OCI-LY7 (cell line): ENCODE results near the gene TRAPPC1. TPM values are rescaled to one million over a fixed set of nuclear protein-coding genes. Genes with fewer than 3 reads are reported as not detected.
"Not testable (repeated sequence)": the region's sequence is repeated elsewhere in the genome, so short reads cannot be mapped to it uniquely, and the experiment has no call there.

ENCODE experiments used
- BruUV-seq: library from RNA; stranded (reverse); fragments of 400-500 nt; replicated peaks from 2 replicates; lab custom pipeline; 2021; lab: Mats Ljungman, UMichigan
- CTCF ChIA-PET: fragments of 300-600 bp; sonication (Branson Sonifier 250); formaldehyde crosslinking; loops from one replicate; lab custom pipeline; 2022; ENCODE audit warnings: antibody characterized with exemption; ENCODE audit not compliant: unreplicated experiment; lab: Charles Lee
- POLR2A ChIA-PET: fragments of 300-600 bp; sonication (Branson Sonifier 250); formaldehyde crosslinking; loops from one replicate; lab custom pipeline; 2022; ENCODE audit warnings: antibody characterized with exemption; lab: Charles Lee
- DNase-seq: peaks from one replicate; pipeline ENCODE4 v3.0.0-alpha.2; 2015; ENCODE audit warnings: low spot score
- H2AFZ ChIP-seq: fragments of 200-600 bp; sonication (generic), shearing (Covaris generic); 2 replicates; pipeline ENCODE4 v1.6.1; 2014; ENCODE audit warnings: mild to moderate bottlenecking, antibody characterized with exemption, low read length, moderate library complexity
- H3K27ac ChIP-seq: fragments of 200-600 bp; sonication (generic); 2 replicates; pipeline ENCODE4 v1.5.1; 2014; ENCODE audit warnings: mixed run types, low read depth, mild to moderate bottlenecking, moderate library complexity, low read length, inconsistent platforms; ENCODE audit not compliant: poor library complexity, severe bottlenecking
- H3K36me3 ChIP-seq: fragments of 200-600 bp; sonication (generic); 2 replicates; pipeline ENCODE4 v1.6.1; 2014; ENCODE audit warnings: mild to moderate bottlenecking, antibody characterized with exemption, low read length, moderate library complexity, mixed read lengths; ENCODE audit not compliant: insufficient read depth
- H3K4me1 ChIP-seq: fragments of 200-600 bp; sonication (generic); 2 replicates; pipeline ENCODE4 v1.5.1; 2014; ENCODE audit warnings: mild to moderate bottlenecking, low read length; ENCODE audit not compliant: insufficient read depth, poor library complexity, severe bottlenecking
- H3K4me2 ChIP-seq: fragments of 200-600 bp; sonication (generic); 2 replicates; pipeline ENCODE4 v1.6.1; 2014; ENCODE audit warnings: mild to moderate bottlenecking, low read length
- H3K4me3 ChIP-seq: fragments of 200-600 bp; sonication (generic); 2 replicates; pipeline ENCODE4 v1.5.1; 2014; ENCODE audit warnings: mild to moderate bottlenecking, low read depth, low read length; ENCODE audit not compliant: poor library complexity, severe bottlenecking
- H3K79me2 ChIP-seq: fragments of 200-600 bp; sonication (generic); 2 replicates; pipeline ENCODE4 v1.6.1; 2016; ENCODE audit warnings: low read depth, mild to moderate bottlenecking, low read length, moderate library complexity, mixed read lengths; ENCODE audit not compliant: insufficient read depth
- H3K9me2 ChIP-seq: fragments of 200-600 bp; sonication (generic); 2 replicates; pipeline ENCODE4 v1.6.1; 2016; ENCODE audit warnings: mild to moderate bottlenecking, low read length, mixed read lengths; ENCODE audit not compliant: insufficient read depth
- H3K9me3 ChIP-seq: fragments of 200-600 bp; sonication (generic); 2 replicates; pipeline ENCODE4 v1.6.1; 2014; ENCODE audit warnings: mild to moderate bottlenecking, mixed run types, low read length, mixed read lengths
- H4K20me1 ChIP-seq: fragments of 200-600 bp; sonication (generic); 2 replicates; pipeline ENCODE4 v1.6.1; 2014; ENCODE audit warnings: mild to moderate bottlenecking, antibody characterized with exemption, low read length, moderate library complexity, mixed read lengths; ENCODE audit not compliant: insufficient read depth
- CTCF ChIP-seq: fragments of 200-600 bp; sonication (generic); conservative IDR thresholded peaks from 2 replicates; pipeline ENCODE4 v1.5.1; 2014; ENCODE audit warnings: mild to moderate bottlenecking, antibody characterized with exemption, low read length, moderate library complexity, mixed read lengths
- EZH2phosphoT487 ChIP-seq: fragments of 200-600 bp; sonication (generic); IDR thresholded peaks from 2 replicates; pipeline ENCODE4 v1.6.1; 2018; ENCODE audit warnings: low read depth, borderline replicate concordance, mild to moderate bottlenecking, mixed run types, antibody characterized with exemption, low read length, moderate library complexity, mixed read lengths
- intact Hi-C: fragments of 100-400 bp; cut with micrococcal nuclease; formaldehyde crosslinking; loops from one replicate; pipeline ENCODE4 v1.10.0; 2022; ENCODE audit not compliant: unreplicated experiment
- total RNA-seq, 2 experiments: library from RNA; depleted of rRNA in 1 of 2; stranded (reverse); fragments of >200 nt in 1 of 2; shearing (Covaris generic) in 1 of 2; gene quantifications; 2 replicates each; pipeline ENCODE4 v1.2.3, GENCODE V29; 2014 to 2022

Gene TRAPPC1
- total RNA-seq, 2 experiments from 2014 or later, result 40.2 to 150 TPM

GRCh38 chr17:7955414-7956227 lies 23.9 kb upstream of the TRAPPC1 start:
- H3K4me1 ChIP-seq, result no peaks in the 10 kb centered on the region
- H3K27ac ChIP-seq, result no peak overlapping the region
- H2AFZ ChIP-seq, result no peak overlapping the region
- DNase-seq, result no peak
- TF ChIP-seq CTCF (no peak), EZH2phosphoT487 (no peak)
- H3K36me3 ChIP-seq, result peaks cover 1% of the 10 kb centered on the region; the same call in 1 of the 2 replicates
- BruUV-seq, result no TSS peak
- H3K4me3 ChIP-seq, result no peak overlapping the region
- intact Hi-C loops, result no loop called here
- ChIA-PET POLR2A (interaction anchor here (0.6 to 0.8 kb wide), 4 partner anchors 22 to 226 kb away, joined by 3 to 6 read pairs (median 4); no protein-coding TSS in a partner anchor), CTCF (no interaction called here)
- no peaks in the 10 kb centered on the region for H4K20me1 ChIP-seq
- H3K79me2 ChIP-seq, result no peaks in the 10 kb centered on the region
- H3K9me2 ChIP-seq, result no peaks in the 10 kb centered on the region
- H3K4me2 ChIP-seq, result no peak overlapping the region
- H3K9me3 ChIP-seq, result no peaks in the 10 kb centered on the region

GRCh38 chr17:7953266-7953665 lies 21.5 kb upstream of the TRAPPC1 start:
- H3K9me2 ChIP-seq, H4K20me1 ChIP-seq, DNase-seq, H3K4me3 ChIP-seq, H3K4me1 ChIP-seq, H3K27ac ChIP-seq, H3K79me2 ChIP-seq, POLR2A ChIA-PET, H3K9me3 ChIP-seq, BruUV-seq, H2AFZ ChIP-seq, H3K4me2 ChIP-seq, intact Hi-C loops: not testable (repeated sequence)
- CTCF ChIA-PET, result interaction anchor here (0.5 kb wide), 1 partner anchor 35 kb away, joined by 3 read pairs; no protein-coding TSS in a partner anchor
- peaks cover 24% of the 10 kb centered on the region; the same call in 1 of the 2 replicates for H3K36me3 ChIP-seq

- H3K36me3 ChIP-seq, result peaks cover 41% of the 10 kb centered on the region
- no peaks in the 10 kb centered on the region for H3K9me3 ChIP-seq
- no peak for DNase-seq
- H4K20me1 ChIP-seq, result no peaks in the 10 kb centered on the region
- TF ChIP-seq CTCF (no peak), EZH2phosphoT487 (no peak)
- H3K4me2 ChIP-seq, result no peak overlapping the region
- H2AFZ ChIP-seq, result no peak overlapping the region
- no peaks in the 10 kb centered on the region for H3K4me1 ChIP-seq
- no peaks in the 10 kb centered on the region for H3K79me2 ChIP-seq
- no TSS peak for BruUV-seq
- H3K4me3 ChIP-seq, result no peak overlapping the region
- CTCF ChIA-PET, result no interaction called here
- POLR2A ChIA-PET, result interaction anchor here (0.6 to 0.7 kb wide), 2 partner anchors 12 to 38 kb away, joined by 3 to 6 read pairs; no protein-coding TSS in a partner anchor
- intact Hi-C loops, result no loop called here
- H3K9me2 ChIP-seq, result no peaks in the 10 kb centered on the region
- H3K27ac ChIP-seq, result no peak overlapping the region
These were observed 19.5 kb upstream of the TRAPPC1 start for GRCh38 chr17:7951143-7951792.
